Neural cell (in vitro differentiated cells): ENCODE results near the gene FAM47C.
"Not testable (repeated sequence)": the region's sequence is repeated elsewhere in the genome, so short reads cannot be mapped to it uniquely, and the experiment has no call there.

Source experiments
- EP300 ChIP-seq: fragments of 450-650 bp; conservative IDR thresholded peaks from 2 replicates; pipeline ENCODE4 v1.6.1; 2014; ENCODE audit warnings: antibody characterized with exemption, mild to moderate bottlenecking, moderate library complexity; ENCODE audit not compliant: poor library complexity, severe bottlenecking
- EZH2 ChIP-seq: fragments of 200-600, 300-800 bp; shearing (Covaris generic), sonication (generic); IDR thresholded peaks from 2 replicates; pipeline ENCODE4 v1.6.1; 2014; ENCODE audit warnings: antibody characterized with exemption, low read length, borderline replicate concordance, mild to moderate bottlenecking; ENCODE audit not compliant: insufficient read depth, poor library complexity, severe bottlenecking
- POLR2AphosphoS5 ChIP-seq: IDR thresholded peaks from 2 replicates; pipeline ENCODE4 v1.6.1; 2012
- TAF1 ChIP-seq: IDR thresholded peaks from 2 replicates; pipeline ENCODE4 v1.6.1; 2012; ENCODE audit warnings: low read depth
- TF ChIP-seq, protein P1 (sequence below): fragments of 450-650 bp; IDR thresholded peaks from 2 replicates; pipeline ENCODE4 v1.5.1; 2014; ENCODE audit warnings: antibody characterized with exemption, mild to moderate bottlenecking, moderate library complexity; ENCODE audit not compliant: poor library complexity, severe bottlenecking

DNA sequence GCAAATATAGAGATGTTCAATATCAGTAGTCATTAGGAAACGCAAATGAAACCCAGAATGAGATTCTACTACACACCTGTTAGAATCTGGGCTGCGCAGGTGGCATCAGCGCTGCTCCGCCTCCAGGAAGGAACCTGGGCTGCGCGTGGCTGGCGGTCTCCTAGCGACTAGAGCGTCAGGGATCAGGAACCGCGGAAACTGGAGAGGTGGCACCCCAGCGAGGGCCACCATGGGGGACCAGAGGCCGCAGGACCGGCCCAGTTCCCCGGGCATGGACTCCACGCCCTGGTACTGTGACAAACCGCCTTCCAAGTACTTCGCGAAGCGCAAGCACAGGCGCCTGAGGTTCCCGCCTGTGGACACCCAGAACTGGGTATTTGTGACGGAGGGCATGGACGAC, at the start of gene FAM47C:
- TF ChIP-seq EZH2, POLR2AphosphoS5, TAF1, EP300: not testable (repeated sequence)
- TF ChIP-seq, protein P1, sequence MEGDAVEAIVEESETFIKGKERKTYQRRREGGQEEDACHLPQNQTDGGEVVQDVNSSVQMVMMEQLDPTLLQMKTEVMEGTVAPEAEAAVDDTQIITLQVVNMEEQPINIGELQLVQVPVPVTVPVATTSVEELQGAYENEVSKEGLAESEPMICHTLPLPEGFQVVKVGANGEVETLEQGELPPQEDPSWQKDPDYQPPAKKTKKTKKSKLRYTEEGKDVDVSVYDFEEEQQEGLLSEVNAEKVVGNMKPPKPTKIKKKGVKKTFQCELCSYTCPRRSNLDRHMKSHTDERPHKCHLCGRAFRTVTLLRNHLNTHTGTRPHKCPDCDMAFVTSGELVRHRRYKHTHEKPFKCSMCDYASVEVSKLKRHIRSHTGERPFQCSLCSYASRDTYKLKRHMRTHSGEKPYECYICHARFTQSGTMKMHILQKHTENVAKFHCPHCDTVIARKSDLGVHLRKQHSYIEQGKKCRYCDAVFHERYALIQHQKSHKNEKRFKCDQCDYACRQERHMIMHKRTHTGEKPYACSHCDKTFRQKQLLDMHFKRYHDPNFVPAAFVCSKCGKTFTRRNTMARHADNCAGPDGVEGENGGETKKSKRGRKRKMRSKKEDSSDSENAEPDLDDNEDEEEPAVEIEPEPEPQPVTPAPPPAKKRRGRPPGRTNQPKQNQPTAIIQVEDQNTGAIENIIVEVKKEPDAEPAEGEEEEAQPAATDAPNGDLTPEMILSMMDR: not testable (repeated sequence)
